HEK293 (cell line): Measurements from ENCODE around the gene CFI.

Source experiments
- CTCF ChIP-seq: fragments of 450-650 bp; formaldehyde crosslinking; IDR thresholded peaks from 2 replicates; pipeline ENCODE4 v1.5.1; 2016; ENCODE audit warnings: missing biosample characterization, missing genetic modification characterization
- FEZF1 ChIP-seq: fragments of 450-650 bp; formaldehyde crosslinking; IDR thresholded peaks from 2 replicates; pipeline ENCODE4 v1.5.1; 2016; ENCODE audit warnings: missing biosample characterization, missing genetic modification characterization
- HOXA7 ChIP-seq: sonication (generic); formaldehyde crosslinking; IDR thresholded peaks from 2 replicates; pipeline ENCODE4 v1.8.1; 2022; ENCODE audit warnings: missing genetic modification reagents, borderline replicate concordance
- KLF16 ChIP-seq: fragments of 450-650 bp; formaldehyde crosslinking; IDR thresholded peaks from 2 replicates; pipeline ENCODE4 v1.5.1; 2017; ENCODE audit warnings: missing biosample characterization, missing genetic modification characterization
- SETDB1 ChIP-seq: IDR thresholded peaks from one replicate; pipeline ENCODE4 v1.6.1; 2017; ENCODE audit warnings: mild to moderate bottlenecking, low read length, moderate library complexity, mixed read lengths; ENCODE audit not compliant: insufficient read length
- SP2 ChIP-seq: fragments of 450-650 bp; formaldehyde crosslinking; IDR thresholded peaks from 2 replicates; pipeline ENCODE4 v1.5.1; 2016; ENCODE audit warnings: missing biosample characterization, missing genetic modification characterization
- SP3 ChIP-seq: fragments of 450-650 bp; formaldehyde crosslinking; IDR thresholded peaks from 2 replicates; pipeline ENCODE4 v1.5.1; 2016; ENCODE audit warnings: missing biosample characterization, missing genetic modification characterization
- SP7 ChIP-seq: fragments of 450-650 bp; formaldehyde crosslinking; IDR thresholded peaks from 2 replicates; pipeline ENCODE4 v1.5.1; 2016; ENCODE audit warnings: missing biosample characterization, missing genetic modification characterization
- ZBTB11 ChIP-seq: fragments of 450-650 bp; formaldehyde crosslinking; conservative IDR thresholded peaks from 2 replicates; pipeline ENCODE4 v1.5.1; 2016; ENCODE audit warnings: low read depth, missing biosample characterization, missing genetic modification characterization
- ZBTB20 ChIP-seq: fragments of 450-650 bp; formaldehyde crosslinking; IDR thresholded peaks from 2 replicates; pipeline ENCODE4 v1.5.1; 2016; ENCODE audit warnings: missing biosample characterization, missing genetic modification characterization
- ZBTB44 ChIP-seq: fragments of 450-650 bp; IDR thresholded peaks from 2 replicates; pipeline ENCODE4 v1.5.1; 2018; ENCODE audit warnings: missing biosample characterization, mild to moderate bottlenecking, missing genetic modification characterization
- ZBTB48 ChIP-seq: fragments of 450-650 bp; formaldehyde crosslinking; IDR thresholded peaks from 2 replicates; pipeline ENCODE4 v1.5.1; 2016; ENCODE audit warnings: missing biosample characterization, missing genetic modification characterization
- ZNF16 ChIP-seq: fragments of 450-650 bp; formaldehyde crosslinking; IDR thresholded peaks from 2 replicates; pipeline ENCODE4 v1.5.1; 2016; ENCODE audit warnings: low read depth, missing biosample characterization, missing genetic modification characterization
- ZNF202 ChIP-seq: fragments of 450-650 bp; formaldehyde crosslinking; IDR thresholded peaks from 2 replicates; pipeline ENCODE4 v1.5.1; 2016; ENCODE audit warnings: missing biosample characterization, missing genetic modification characterization, borderline replicate concordance
- ZNF449 ChIP-seq: fragments of 450-650 bp; formaldehyde crosslinking; IDR thresholded peaks from 2 replicates; pipeline ENCODE4 v1.5.1; 2017; ENCODE audit warnings: missing biosample characterization, mild to moderate bottlenecking, missing genetic modification characterization, moderate library complexity
- ZNF530 ChIP-seq: fragments of 450-650 bp; formaldehyde crosslinking; IDR thresholded peaks from 2 replicates; pipeline ENCODE4 v1.5.1; 2016; ENCODE audit warnings: low read depth, missing biosample characterization, missing genetic modification characterization
- ZNF571 ChIP-seq: fragments of 450-650 bp; formaldehyde crosslinking; IDR thresholded peaks from 2 replicates; pipeline ENCODE4 v1.5.0; 2017; ENCODE audit warnings: missing biosample characterization, missing genetic modification characterization
- ZNF585B ChIP-seq: fragments of 450-650 bp; formaldehyde crosslinking; IDR thresholded peaks from 2 replicates; pipeline ENCODE4 v1.5.1; 2016; ENCODE audit warnings: missing biosample characterization, missing genetic modification characterization
- TF ChIP-seq, protein P1 (sequence below): fragments of 450-650 bp; formaldehyde crosslinking; conservative IDR thresholded peaks from 2 replicates; pipeline ENCODE4 v1.5.1; 2016; ENCODE audit warnings: low read depth, missing biosample characterization, missing genetic modification characterization
- TF ChIP-seq, protein P2 (sequence below): fragments of 450-650 bp; formaldehyde crosslinking; IDR thresholded peaks from 2 replicates; pipeline ENCODE4 v1.5.1; 2016; ENCODE audit warnings: missing biosample characterization, missing genetic modification characterization

Gene CFI

GRCh38 chr4:109815151-109816081 is 13.6 kb upstream of the CFI start, which contains the start of gene GAR1 (continued):
- TF ChIP-seq CTCF (tag by site-specific recombination) (no peak), ZBTB11 (tag by site-specific recombination) (peak; percentile 91), KLF16 (tag by site-specific recombination) (peak; percentile 77), SETDB1 (no peak), FEZF1 (tag by site-specific recombination) (peak; percentile 79), SP7 (tag by site-specific recombination) (0 out of 2 replicates have a peak, but pooled peaks have one; percentile 47), HOXA7 (CRISPR knock-in tag) (no peak), ZNF16 (tag by site-specific recombination) (no peak), ZNF571 (tag by site-specific recombination) (no peak), ZNF585B (tag by site-specific recombination) (no peak), SP2 (peak; percentile 92), ZBTB44 (tag by site-specific recombination) (peak; percentile 14; the same call in 1 of the 2 replicates), ZNF202 (tag by site-specific recombination) (no peak), SP3 (peak; percentile 77), ZNF449 (tag by site-specific recombination) (0 out of 2 replicates have a peak, but pooled peaks have one; percentile 36), ZBTB20 (no peak), ZNF530 (0 out of 2 replicates have a peak, but pooled peaks have one; percentile 63), ZBTB48 (no peak)
- TF ChIP-seq, protein P1, sequence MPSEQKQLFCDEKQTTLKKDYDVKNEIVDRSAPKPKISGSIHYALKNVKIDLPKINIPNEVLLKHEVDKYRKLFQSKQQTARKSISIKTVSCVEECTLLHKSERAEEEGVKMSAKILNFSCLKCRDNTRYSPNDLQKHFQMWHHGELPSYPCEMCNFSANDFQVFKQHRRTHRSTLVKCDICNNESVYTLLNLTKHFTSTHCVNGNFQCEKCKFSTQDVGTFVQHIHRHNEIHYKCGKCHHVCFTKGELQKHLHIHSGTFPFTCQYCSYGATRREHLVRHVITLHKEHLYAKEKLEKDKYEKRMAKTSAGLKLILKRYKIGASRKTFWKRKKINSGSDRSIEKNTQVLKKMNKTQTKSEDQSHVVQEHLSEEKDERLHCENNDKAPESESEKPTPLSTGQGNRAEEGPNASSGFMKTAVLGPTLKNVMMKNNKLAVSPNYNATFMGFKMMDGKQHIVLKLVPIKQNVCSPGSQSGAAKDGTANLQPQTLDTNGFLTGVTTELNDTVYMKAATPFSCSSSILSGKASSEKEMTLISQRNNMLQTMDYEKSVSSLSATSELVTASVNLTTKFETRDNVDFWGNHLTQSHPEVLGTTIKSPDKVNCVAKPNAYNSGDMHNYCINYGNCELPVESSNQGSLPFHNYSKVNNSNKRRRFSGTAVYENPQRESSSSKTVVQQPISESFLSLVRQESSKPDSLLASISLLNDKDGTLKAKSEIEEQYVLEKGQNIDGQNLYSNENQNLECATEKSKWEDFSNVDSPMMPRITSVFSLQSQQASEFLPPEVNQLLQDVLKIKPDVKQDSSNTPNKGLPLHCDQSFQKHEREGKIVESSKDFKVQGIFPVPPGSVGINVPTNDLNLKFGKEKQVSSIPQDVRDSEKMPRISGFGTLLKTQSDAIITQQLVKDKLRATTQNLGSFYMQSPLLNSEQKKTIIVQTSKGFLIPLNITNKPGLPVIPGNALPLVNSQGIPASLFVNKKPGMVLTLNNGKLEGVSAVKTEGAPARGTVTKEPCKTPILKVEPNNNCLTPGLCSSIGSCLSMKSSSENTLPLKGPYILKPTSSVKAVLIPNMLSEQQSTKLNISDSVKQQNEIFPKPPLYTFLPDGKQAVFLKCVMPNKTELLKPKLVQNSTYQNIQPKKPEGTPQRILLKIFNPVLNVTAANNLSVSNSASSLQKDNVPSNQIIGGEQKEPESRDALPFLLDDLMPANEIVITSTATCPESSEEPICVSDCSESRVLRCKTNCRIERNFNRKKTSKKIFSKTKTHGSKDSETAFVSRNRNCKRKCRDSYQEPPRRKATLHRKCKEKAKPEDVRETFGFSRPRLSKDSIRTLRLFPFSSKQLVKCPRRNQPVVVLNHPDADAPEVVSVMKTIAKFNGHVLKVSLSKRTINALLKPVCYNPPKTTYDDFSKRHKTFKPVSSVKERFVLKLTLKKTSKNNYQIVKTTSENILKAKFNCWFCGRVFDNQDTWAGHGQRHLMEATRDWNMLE (tag by site-specific recombination): peak; percentile 86
- TF ChIP-seq, protein P2, sequence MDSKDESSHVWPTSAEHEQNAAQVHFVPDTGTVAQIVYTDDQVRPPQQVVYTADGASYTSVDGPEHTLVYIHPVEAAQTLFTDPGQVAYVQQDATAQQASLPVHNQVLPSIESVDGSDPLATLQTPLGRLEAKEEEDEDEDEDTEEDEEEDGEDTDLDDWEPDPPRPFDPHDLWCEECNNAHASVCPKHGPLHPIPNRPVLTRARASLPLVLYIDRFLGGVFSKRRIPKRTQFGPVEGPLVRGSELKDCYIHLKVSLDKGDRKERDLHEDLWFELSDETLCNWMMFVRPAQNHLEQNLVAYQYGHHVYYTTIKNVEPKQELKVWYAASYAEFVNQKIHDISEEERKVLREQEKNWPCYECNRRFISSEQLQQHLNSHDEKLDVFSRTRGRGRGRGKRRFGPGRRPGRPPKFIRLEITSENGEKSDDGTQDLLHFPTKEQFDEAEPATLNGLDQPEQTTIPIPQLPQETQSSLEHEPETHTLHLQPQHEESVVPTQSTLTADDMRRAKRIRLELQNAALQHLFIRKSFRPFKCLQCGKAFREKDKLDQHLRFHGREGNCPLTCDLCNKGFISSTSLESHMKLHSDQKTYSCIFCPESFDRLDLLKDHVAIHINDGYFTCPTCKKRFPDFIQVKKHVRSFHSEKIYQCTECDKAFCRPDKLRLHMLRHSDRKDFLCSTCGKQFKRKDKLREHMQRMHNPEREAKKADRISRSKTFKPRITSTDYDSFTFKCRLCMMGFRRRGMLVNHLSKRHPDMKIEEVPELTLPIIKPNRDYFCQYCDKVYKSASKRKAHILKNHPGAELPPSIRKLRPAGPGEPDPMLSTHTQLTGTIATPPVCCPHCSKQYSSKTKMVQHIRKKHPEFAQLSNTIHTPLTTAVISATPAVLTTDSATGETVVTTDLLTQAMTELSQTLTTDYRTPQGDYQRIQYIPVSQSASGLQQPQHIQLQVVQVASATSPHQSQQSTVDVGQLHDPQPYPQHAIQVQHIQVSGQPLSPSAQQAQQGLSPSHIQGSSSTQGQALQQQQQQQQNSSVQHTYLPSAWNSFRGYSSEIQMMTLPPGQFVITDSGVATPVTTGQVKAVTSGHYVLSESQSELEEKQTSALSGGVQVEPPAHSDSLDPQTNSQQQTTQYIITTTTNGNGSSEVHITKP (tag by site-specific recombination): peak; percentile 38
